ENCODE results near the gene TMCO1. TPM values are rescaled to one million over a fixed set of nuclear protein-coding genes. Genes with fewer than 3 reads are reported as not detected.

The TMCO1 gene
- total and polyA plus RNA-seq, 2 of the 13 experiments (the other 11 are each of a cell fraction or from before 2014, with no cell fraction given) = 106 to 119 TPM

GRCh38 chr1:165768513-165769394 is at the start of gene TMCO1 (continued):
- TF ChIP-seq CSRNP2 (CRISPR knock-in tag; conservative IDR thresholded peaks at IDR 0.05; ENCODE audit: low read depth) (no peak), RXRB (CRISPR knock-in tag; IDR thresholded peaks at IDR 0.05; ENCODE audit: borderline replicate concordance) (peak; percentile 31; the same call in 1 of the 2 replicates), TAF1 (CRISPR knock-in tag; IDR thresholded peaks at IDR 0.05) (peak; percentile 81), LCORL (IDR thresholded peaks at IDR 0.05) (no peak), LCORL (CRISPR knock-in tag; IDR thresholded peaks at IDR 0.05) (peak; percentile 48; the same call in 1 of the 2 replicates), HOXA7 (CRISPR knock-in tag; IDR thresholded peaks at IDR 0.05) (no peak), ZNF207 (IDR thresholded peaks at IDR 0.05; ENCODE audit: borderline replicate concordance) (no peak), TOE1 (CRISPR knock-in tag; IDR thresholded peaks at IDR 0.05) (0 out of 2 replicates have a peak, but pooled peaks have one; percentile 56), TFDP1 (CRISPR knock-in tag; IDR thresholded peaks at IDR 0.05; ENCODE audit: borderline replicate concordance) (no peak; the same call in 1 of the 2 replicates), ZFP91 (CRISPR knock-in tag; IDR thresholded peaks at IDR 0.05; ENCODE audit: borderline replicate concordance) (peak; percentile 80; the same call in 1 of the 2 replicates), ZNF484 (CRISPR knock-in tag; IDR thresholded peaks at IDR 0.05; ENCODE audit: borderline replicate concordance, low read depth) (no peak), HMG20A (CRISPR knock-in tag; IDR thresholded peaks at IDR 0.05; ENCODE audit: borderline replicate concordance) (no peak), ZNF709 (CRISPR knock-in tag; IDR thresholded peaks at IDR 0.05) (0 out of 2 replicates have a peak, but pooled peaks have one; percentile 12)
- TF ChIP-seq, protein P1, sequence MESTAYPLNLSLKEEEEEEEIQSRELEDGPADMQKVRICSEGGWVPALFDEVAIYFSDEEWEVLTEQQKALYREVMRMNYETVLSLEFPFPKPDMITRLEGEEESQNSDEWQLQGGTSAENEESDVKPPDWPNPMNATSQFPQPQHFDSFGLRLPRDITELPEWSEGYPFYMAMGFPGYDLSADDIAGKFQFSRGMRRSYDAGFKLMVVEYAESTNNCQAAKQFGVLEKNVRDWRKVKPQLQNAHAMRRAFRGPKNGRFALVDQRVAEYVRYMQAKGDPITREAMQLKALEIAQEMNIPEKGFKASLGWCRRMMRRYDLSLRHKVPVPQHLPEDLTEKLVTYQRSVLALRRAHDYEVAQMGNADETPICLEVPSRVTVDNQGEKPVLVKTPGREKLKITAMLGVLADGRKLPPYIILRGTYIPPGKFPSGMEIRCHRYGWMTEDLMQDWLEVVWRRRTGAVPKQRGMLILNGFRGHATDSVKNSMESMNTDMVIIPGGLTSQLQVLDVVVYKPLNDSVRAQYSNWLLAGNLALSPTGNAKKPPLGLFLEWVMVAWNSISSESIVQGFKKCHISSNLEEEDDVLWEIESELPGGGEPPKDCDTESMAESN (CRISPR knock-in tag; conservative IDR thresholded peaks at IDR 0.05) = 0 out of 2 replicates have a peak, but pooled peaks have one; percentile 22
- TF ChIP-seq, protein P2, sequence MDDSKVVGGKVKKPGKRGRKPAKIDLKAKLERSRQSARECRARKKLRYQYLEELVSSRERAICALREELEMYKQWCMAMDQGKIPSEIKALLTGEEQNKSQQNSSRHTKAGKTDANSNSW (CRISPR knock-in tag; IDR thresholded peaks at IDR 0.05; ENCODE audit: borderline replicate concordance) = 0 out of 2 replicates have a peak, but pooled peaks have one; percentile 53
- TF ChIP-seq, protein P3, sequence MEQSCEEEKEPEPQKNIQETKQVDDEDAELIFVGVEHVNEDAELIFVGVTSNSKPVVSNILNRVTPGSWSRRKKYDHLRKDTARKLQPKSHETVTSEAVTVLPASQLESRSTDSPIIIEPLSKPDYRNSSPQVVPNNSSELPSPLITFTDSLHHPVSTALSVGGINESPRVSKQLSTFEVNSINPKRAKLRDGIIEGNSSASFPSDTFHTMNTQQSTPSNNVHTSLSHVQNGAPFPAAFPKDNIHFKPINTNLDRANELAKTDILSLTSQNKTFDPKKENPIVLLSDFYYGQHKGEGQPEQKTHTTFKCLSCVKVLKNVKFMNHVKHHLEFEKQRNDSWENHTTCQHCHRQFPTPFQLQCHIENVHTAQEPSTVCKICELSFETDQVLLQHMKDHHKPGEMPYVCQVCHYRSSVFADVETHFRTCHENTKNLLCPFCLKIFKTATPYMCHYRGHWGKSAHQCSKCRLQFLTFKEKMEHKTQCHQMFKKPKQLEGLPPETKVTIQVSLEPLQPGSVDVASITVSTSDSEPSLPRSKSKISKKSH (CRISPR knock-in tag; IDR thresholded peaks at IDR 0.05; ENCODE audit: borderline replicate concordance) = no peak

All from HepG2 (cell line).